OCI-LY3 (cell line): ENCODE measurements around the gene PFN1.

Source experiments
- H2AFZ ChIP-seq: fragments of 200-600, 300-600 bp; shearing (Covaris generic); 2 replicates; pipeline ENCODE4 v1.6.0; 2014; ENCODE audit warnings: antibody characterized with exemption, low read depth, low read length
- H3K27ac ChIP-seq: fragments of 200-600, 300-600 bp; sonication (generic); 2 replicates; pipeline ENCODE4 v1.5.1; 2014; ENCODE audit warnings: mild to moderate bottlenecking, low read length, moderate library complexity, mixed read lengths
- H3K27me3 ChIP-seq: fragments of 200-600, 300-600 bp; sonication (generic); 2 replicates; pipeline ENCODE4 v1.6.1; 2014; ENCODE audit warnings: low read depth, low read length, mixed read lengths
- H3K36me3 ChIP-seq: fragments of 200-600, 300-600 bp; sonication (generic); replicated peaks from 2 replicates; pipeline ENCODE3; 2014; ENCODE audit warnings: low read depth, low read length, mixed read lengths
- H3K4me1 ChIP-seq: fragments of 300-600, 200-600 bp; sonication (generic); 2 replicates; pipeline ENCODE4 v1.6.1; 2014; ENCODE audit warnings: low read length, mixed read lengths
- H3K4me2 ChIP-seq: fragments of 200-600, 300-600 bp; sonication (generic); 2 replicates; pipeline ENCODE4 v1.6.1; 2014; ENCODE audit warnings: low read length, mixed read lengths
- H3K4me3 ChIP-seq: fragments of 300-600, 200-600 bp; sonication (generic); 2 replicates; pipeline ENCODE4 v1.5.1; 2014; ENCODE audit warnings: antibody characterized with exemption, mild to moderate bottlenecking, low read length, moderate library complexity
- H3K79me2 ChIP-seq: fragments of 300-600, 200-600 bp; shearing (Covaris generic); 2 replicates; pipeline ENCODE4 v1.6.1; 2014; ENCODE audit warnings: mild to moderate bottlenecking, low read length, mixed read lengths
- H3K9ac ChIP-seq: fragments of 300-600, 200-600 bp; shearing (Covaris generic); 2 replicates; pipeline ENCODE4 v1.6.0; 2014; ENCODE audit warnings: mild to moderate bottlenecking, low read length, moderate library complexity
- H3K9me3 ChIP-seq: fragments of 200-600, 300-600 bp; shearing (Covaris generic); 2 replicates; pipeline ENCODE4 v1.6.1; 2014; ENCODE audit warnings: low read length, mixed read lengths; ENCODE audit not compliant: insufficient read depth
- H4K20me1 ChIP-seq: fragments of 200-600, 300-600 bp; sonication (generic); 2 replicates; pipeline ENCODE4 v1.6.1; 2016; ENCODE audit warnings: low read length, mixed read lengths; ENCODE audit not compliant: insufficient read depth
- CTCF ChIP-seq: fragments of 200-600, 300-600 bp; sonication (generic); IDR thresholded peaks from 2 replicates; pipeline ENCODE4 v1.5.1; 2014; ENCODE audit warnings: antibody characterized with exemption, low read length, low read depth
- EZH2phosphoT487 ChIP-seq: fragments of 200-600 bp; shearing (Covaris generic); IDR thresholded peaks from 2 replicates; pipeline ENCODE4 v1.6.1; 2018; ENCODE audit warnings: antibody characterized with exemption, mixed run types, low read depth

PFN1 gene

DNA sequence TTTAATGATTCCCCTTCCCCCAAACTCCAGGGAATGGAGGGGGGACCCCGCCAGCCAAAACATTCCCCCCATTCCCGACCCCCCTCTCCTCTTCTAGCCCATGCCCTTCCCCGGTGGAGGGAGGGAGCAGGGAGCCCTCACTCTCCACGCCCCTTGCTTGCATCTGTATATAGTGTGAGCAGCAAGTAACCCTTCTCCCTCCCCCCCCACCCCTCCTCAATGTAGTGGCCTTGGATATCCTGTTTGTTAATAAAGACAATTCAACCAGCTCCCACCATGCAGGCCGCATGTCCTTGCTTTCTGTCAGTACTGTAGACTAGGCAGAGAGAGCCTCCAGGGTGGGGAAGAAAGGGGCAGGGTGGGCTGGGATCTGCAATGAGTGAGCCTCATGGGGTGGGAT lies 50.5 kb downstream of the PFN1 start:
- Histone ChIP-seq H3K4me1 (peaks cover under 1% of the 10 kb centered on the region; the same call in 1 of the 2 replicates), H3K36me3 (no peaks in the 10 kb centered on the region)
- TF ChIP-seq CTCF (no peak), EZH2phosphoT487 (no peak)

GRCh38 chr17:4897198-4897687 lies 51.1 kb downstream of the PFN1 start:
- no peaks in the 10 kb centered on the region for H3K27me3 ChIP-seq
- TF ChIP-seq CTCF (no peak), EZH2phosphoT487 (no peak)
- H3K4me3 ChIP-seq, result no peak overlapping the region
- H3K79me2 ChIP-seq, result no peaks in the 10 kb centered on the region
- no peak overlapping the region for H3K4me2 ChIP-seq
- no peak overlapping the region for H3K9ac ChIP-seq
- H2AFZ ChIP-seq, result no peak overlapping the region
- H3K27ac ChIP-seq, result no peak overlapping the region
- H3K9me3 ChIP-seq, result no peaks in the 10 kb centered on the region
- H3K36me3 ChIP-seq, result peaks cover 3% of the 10 kb centered on the region
- H3K4me1 ChIP-seq, result peaks cover 5% of the 10 kb centered on the region
- no peaks in the 10 kb centered on the region for H4K20me1 ChIP-seq

More for the DNA sequence above, 50.5 kb downstream of the PFN1 start:
- Histone ChIP-seq H3K27me3 (no peaks in the 10 kb centered on the region), H3K27ac (no peak overlapping the region), H3K4me3 (no peak overlapping the region), H3K79me2 (no peaks in the 10 kb centered on the region), H3K9ac (no peak overlapping the region), H3K4me2 (no peak overlapping the region), H2AFZ (no peak overlapping the region), H3K9me3 (no peaks in the 10 kb centered on the region), H4K20me1 (no peaks in the 10 kb centered on the region)

DNA sequence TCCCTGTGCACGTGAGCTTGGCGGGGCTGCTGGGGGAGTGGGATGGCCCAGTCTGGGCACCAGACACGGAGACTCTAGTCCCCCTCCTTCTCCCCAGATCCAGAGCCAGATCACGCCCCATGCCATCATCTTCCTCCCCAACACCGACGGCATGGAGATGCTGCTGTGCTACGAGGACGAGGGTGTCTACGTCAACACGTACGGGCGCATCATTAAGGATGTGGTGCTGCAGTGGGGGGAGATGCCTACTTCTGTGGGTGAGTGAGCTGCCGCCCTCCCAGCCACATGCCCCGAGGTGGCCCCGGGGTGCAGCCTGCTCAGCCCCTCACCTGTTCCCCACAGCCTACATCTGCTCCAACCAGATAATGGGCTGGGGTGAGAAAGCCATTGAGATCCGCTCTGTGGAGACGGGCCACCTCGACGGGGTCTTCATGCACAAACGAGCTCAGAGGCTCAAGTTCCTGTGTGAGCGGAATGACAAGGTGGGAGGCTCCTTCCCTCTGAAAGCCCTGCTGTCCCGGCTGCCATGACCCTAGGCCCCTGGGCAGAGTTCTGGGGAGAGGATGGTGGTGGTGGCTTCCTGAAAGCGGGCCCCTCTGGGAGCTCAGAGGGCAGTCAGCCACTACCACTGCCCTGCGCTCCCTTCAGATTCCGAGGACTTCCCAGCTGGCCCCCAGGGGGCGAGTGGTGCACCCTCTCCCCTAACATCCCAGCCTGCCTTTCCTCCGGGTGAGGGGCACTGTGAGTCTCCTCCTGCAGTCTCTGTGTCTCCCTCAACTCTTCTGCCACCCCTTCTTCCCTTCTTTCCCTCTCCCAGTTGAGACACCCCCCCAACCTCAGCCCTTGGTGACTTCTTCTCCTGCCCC lies 51.8 kb downstream of the PFN1 start:
- H4K20me1 ChIP-seq, result no peaks in the 10 kb centered on the region
- peaks cover 12% of the 10 kb centered on the region for H3K4me1 ChIP-seq
- no peak overlapping the region for H3K4me3 ChIP-seq
- TF ChIP-seq EZH2phosphoT487 (no peak), CTCF (no peak)
- H3K79me2 ChIP-seq, result no peaks in the 10 kb centered on the region
- no peak overlapping the region for H3K9ac ChIP-seq
- H2AFZ ChIP-seq, result no peak overlapping the region
- no peaks in the 10 kb centered on the region for H3K27me3 ChIP-seq
- H3K27ac ChIP-seq, result no peak overlapping the region
- peaks cover 7% of the 10 kb centered on the region for H3K36me3 ChIP-seq
- H3K4me2 ChIP-seq, result no peak overlapping the region
- H3K9me3 ChIP-seq, result no peaks in the 10 kb centered on the region

- Histone ChIP-seq H3K4me1 (peaks cover 14% of the 10 kb centered on the region), H4K20me1 (no peaks in the 10 kb centered on the region), H3K27ac (no peak overlapping the region), H3K36me3 (peaks cover 7% of the 10 kb centered on the region), H3K9ac (no peak overlapping the region), H3K79me2 (no peaks in the 10 kb centered on the region), H2AFZ (no peak overlapping the region), H3K4me3 (no peak overlapping the region), H3K27me3 (no peaks in the 10 kb centered on the region), H3K9me3 (no peaks in the 10 kb centered on the region), H3K4me2 (no peak overlapping the region)
- no peak for TF ChIP-seq EZH2phosphoT487
- TF ChIP-seq CTCF, result no peak
These were observed 52.5 kb downstream of the PFN1 start for GRCh38 chr17:4895657-4896331.
